ENCODE measurements around the gene PRRC2A.
"Not testable (repeated sequence)": the region's sequence is repeated elsewhere in the genome, so short reads cannot be mapped to it uniquely, and the experiment has no call there.

Gene PRRC2A

GRCh38 chr6:31587791-31588777 is 32.4 kb upstream of the PRRC2A start:
- H3K27ac ChIP-seq (ENCODE audit: low read length), result no peak overlapping the region
- H3K4me1 ChIP-seq (ENCODE audit: insufficient read depth, low read length), result no peaks in the 10 kb centered on the region
- H3K9me3 ChIP-seq (ENCODE audit: insufficient read depth, low read depth, low read length), result no peaks in the 10 kb centered on the region
- no peak overlapping the region for H3K9ac ChIP-seq (ENCODE audit: low read depth, low read length)
- H3K36me3 ChIP-seq (ENCODE audit: insufficient read depth, low read depth, low read length), result no peaks in the 10 kb centered on the region
- no peak overlapping the region for H3K4me3 ChIP-seq (ENCODE audit: low read length)
- H3K27me3 ChIP-seq (ENCODE audit: insufficient read depth, low read length), result no peaks in the 10 kb centered on the region

- H3K4me1 ChIP-seq (ENCODE audit: insufficient read depth, low read length), result no peaks in the 10 kb centered on the region
- no peaks in the 10 kb centered on the region for H3K36me3 ChIP-seq (ENCODE audit: insufficient read depth, low read depth, low read length)
- no peak overlapping the region for H3K27ac ChIP-seq (ENCODE audit: low read length)
- H3K9ac ChIP-seq (ENCODE audit: low read depth, low read length), result no peak overlapping the region
- no peaks in the 10 kb centered on the region for H3K27me3 ChIP-seq (ENCODE audit: insufficient read depth, low read length)
- no peak overlapping the region for H3K4me3 ChIP-seq (ENCODE audit: low read length)
- no peaks in the 10 kb centered on the region for H3K9me3 ChIP-seq (ENCODE audit: insufficient read depth, low read depth, low read length)
Observed at GRCh38 chr6:31588871-31589650, 31.5 kb upstream of the PRRC2A start.

- H3K4me1 ChIP-seq (ENCODE audit: insufficient read depth, low read length); H3K9ac ChIP-seq (ENCODE audit: low read depth, low read length); H3K9me3 ChIP-seq (ENCODE audit: insufficient read depth, low read depth, low read length); H3K27ac ChIP-seq (ENCODE audit: low read length); H3K27me3 ChIP-seq (ENCODE audit: insufficient read depth, low read length); H3K36me3 ChIP-seq (ENCODE audit: insufficient read depth, low read depth, low read length); H3K4me3 ChIP-seq (ENCODE audit: low read length): not testable (repeated sequence)
Observed at GRCh38 chr6:31590691-31591090, 29.8 kb upstream of the PRRC2A start.

GRCh38 chr6:31592396-31592771 is 28.1 kb upstream of the PRRC2A start:
- H3K4me1 ChIP-seq (ENCODE audit: insufficient read depth, low read length), result no peaks in the 10 kb centered on the region
- no peaks in the 10 kb centered on the region for H3K27me3 ChIP-seq (ENCODE audit: insufficient read depth, low read length)
- H3K27ac ChIP-seq (ENCODE audit: low read length), result no peak overlapping the region
- H3K9ac ChIP-seq (ENCODE audit: low read depth, low read length), result no peak overlapping the region
- H3K36me3 ChIP-seq (ENCODE audit: insufficient read depth, low read depth, low read length), result no peaks in the 10 kb centered on the region
- H3K4me3 ChIP-seq (ENCODE audit: low read length), result no peak overlapping the region
- H3K9me3 ChIP-seq (ENCODE audit: insufficient read depth, low read depth, low read length), result no peaks in the 10 kb centered on the region

- H3K4me3 ChIP-seq (ENCODE audit: low read length), result no peak overlapping the region
- no peaks in the 10 kb centered on the region for H3K9me3 ChIP-seq (ENCODE audit: insufficient read depth, low read depth, low read length)
- H3K27ac ChIP-seq (ENCODE audit: low read length), result no peak overlapping the region
- no peaks in the 10 kb centered on the region for H3K4me1 ChIP-seq (ENCODE audit: insufficient read depth, low read length)
- no peaks in the 10 kb centered on the region for H3K27me3 ChIP-seq (ENCODE audit: insufficient read depth, low read length)
- no peak overlapping the region for H3K9ac ChIP-seq (ENCODE audit: low read depth, low read length)
- no peaks in the 10 kb centered on the region for H3K36me3 ChIP-seq (ENCODE audit: insufficient read depth, low read depth, low read length)
Observed at GRCh38 chr6:31597006-31597405, 23.5 kb upstream of the PRRC2A start.

GRCh38 chr6:31607317-31607716 is 13.2 kb upstream of the PRRC2A start:
- H3K9ac ChIP-seq (ENCODE audit: low read depth, low read length), result no peak overlapping the region
- no peaks in the 10 kb centered on the region for H3K27me3 ChIP-seq (ENCODE audit: insufficient read depth, low read length)
- H3K9me3 ChIP-seq (ENCODE audit: insufficient read depth, low read depth, low read length), result no peaks in the 10 kb centered on the region
- H3K4me1 ChIP-seq (ENCODE audit: insufficient read depth, low read length), result no peaks in the 10 kb centered on the region
- no peak overlapping the region for H3K4me3 ChIP-seq (ENCODE audit: low read length)
- H3K27ac ChIP-seq (ENCODE audit: low read length), result no peak overlapping the region
- no peaks in the 10 kb centered on the region for H3K36me3 ChIP-seq (ENCODE audit: insufficient read depth, low read depth, low read length)

GRCh38 chr6:31609519-31610406 is 10.8 kb upstream of the PRRC2A start:
- Histone ChIP-seq H3K27ac (ENCODE audit: low read length) (no peak overlapping the region), H3K36me3 (ENCODE audit: insufficient read depth, low read depth, low read length) (no peaks in the 10 kb centered on the region), H3K4me1 (ENCODE audit: insufficient read depth, low read length) (peaks cover under 1% of the 10 kb centered on the region; the same call in 1 of the 2 replicates), H3K4me3 (ENCODE audit: low read length) (no peak overlapping the region), H3K9me3 (ENCODE audit: insufficient read depth, low read depth, low read length) (no peaks in the 10 kb centered on the region), H3K27me3 (ENCODE audit: insufficient read depth, low read length) (no peaks in the 10 kb centered on the region), H3K9ac (ENCODE audit: low read depth, low read length) (no peak overlapping the region)

- Histone ChIP-seq H3K27me3 (ENCODE audit: insufficient read depth, low read length) (no peaks in the 10 kb centered on the region), H3K36me3 (ENCODE audit: insufficient read depth, low read depth, low read length) (no peaks in the 10 kb centered on the region), H3K4me1 (ENCODE audit: insufficient read depth, low read length) (peaks cover 10% of the 10 kb centered on the region; the same call in 1 of the 2 replicates), H3K4me3 (ENCODE audit: low read length) (no peak overlapping the region), H3K9ac (ENCODE audit: low read depth, low read length) (no peak overlapping the region), H3K27ac (ENCODE audit: low read length) (no peak overlapping the region), H3K9me3 (ENCODE audit: insufficient read depth, low read depth, low read length) (no peaks in the 10 kb centered on the region)
Observed at GRCh38 chr6:31610968-31611367, 9.5 kb upstream of the PRRC2A start.

- peaks cover 10% of the 10 kb centered on the region; the same call in 1 of the 2 replicates for H3K4me1 ChIP-seq (ENCODE audit: insufficient read depth, low read length)
- no peaks in the 10 kb centered on the region for H3K9me3 ChIP-seq (ENCODE audit: insufficient read depth, low read depth, low read length)
- no peak overlapping the region for H3K9ac ChIP-seq (ENCODE audit: low read depth, low read length)
- no peaks in the 10 kb centered on the region for H3K36me3 ChIP-seq (ENCODE audit: insufficient read depth, low read depth, low read length)
- no peak overlapping the region for H3K4me3 ChIP-seq (ENCODE audit: low read length)
- H3K27me3 ChIP-seq (ENCODE audit: insufficient read depth, low read length), result no peaks in the 10 kb centered on the region
- no peak overlapping the region for H3K27ac ChIP-seq (ENCODE audit: low read length)
Observed at GRCh38 chr6:31614075-31614619, 6.4 kb upstream of the PRRC2A start.

GRCh38 chr6:31614684-31615578 is 5.6 kb upstream of the PRRC2A start, which contains the start of gene AIF1:
Gene AIF1 (plus strand): TSS chr6:31615234. CDS start chr6:31615330, 96 bp downstream.
- H3K27me3 ChIP-seq (ENCODE audit: insufficient read depth, low read length), result no peaks in the 10 kb centered on the region
- H3K36me3 ChIP-seq (ENCODE audit: insufficient read depth, low read depth, low read length), result no peaks in the 10 kb centered on the region
- no peaks in the 10 kb centered on the region for H3K9me3 ChIP-seq (ENCODE audit: insufficient read depth, low read depth, low read length)
- H3K4me3 ChIP-seq (ENCODE audit: low read length), result peak within 1 kb of the TSS; percentile 25; the same call in 1 of the 2 replicates
- peak within 1 kb of the TSS; percentile 49; the same call in 1 of the 2 replicates for H3K9ac ChIP-seq (ENCODE audit: low read depth, low read length)
- H3K4me1 ChIP-seq (ENCODE audit: insufficient read depth, low read length), result peaks cover 10% of the 10 kb centered on the region; the same call in 1 of the 2 replicates
- H3K27ac ChIP-seq (ENCODE audit: low read length), result no peak within 1 kb of the TSS
